NCI-H345 (cell line): Measurements from ENCODE around the gene NRARP.

Source experiments
- DNase-seq: peaks from one replicate; lab custom pipeline; 2025; lab: John Stamatoyannopoulos, UW

Gene NRARP

GRCh38 chr9:137256856-137257255 is 45.2 kb downstream of the NRARP start:
- DNase-seq, result no peak

- no peak for DNase-seq
Measured at GRCh38 chr9:137256362-137256761, 45.7 kb downstream of the NRARP start.

- DNase-seq, result peak; percentile 70
Measured at GRCh38 chr9:137255448-137256114, 46.5 kb downstream of the NRARP start.

- peak; percentile 92 for DNase-seq
Measured at GRCh38 chr9:137254624-137255447, 47.2 kb downstream of the NRARP start, which contains the start of gene NELFB. NELFB (plus strand) TSS chr9:137255327.

GRCh38 chr9:137253717-137254623 is 48.1 kb downstream of the NRARP start:
- DNase-seq, result no peak

- DNase-seq, result peak; percentile 58
Measured at GRCh38 chr9:137252555-137253506, 49.2 kb downstream of the NRARP start.

GRCh38 chr9:137251490-137252268 is 50.4 kb downstream of the NRARP start:
- DNase-seq, result no peak

- no peak for DNase-seq
Measured at GRCh38 chr9:137251194-137251461, 50.9 kb downstream of the NRARP start, which contains the start of gene STPG3. STPG3 (plus strand) TSS chr9:137251286; CDS start chr9:137251287, 1 bp downstream.

GRCh38 chr9:137250329-137251193 is 51.5 kb downstream of the NRARP start:
- DNase-seq, result no peak
